GM19395 (cell line): ENCODE measurements around the gene LDB3.

Experiments used
- ATAC-seq: cut with Tn5 transposase; IDR thresholded peaks from one replicate; pipeline ENCODE4 v1.9.1; 2021; ENCODE audit warnings: mild to moderate bottlenecking, moderate library complexity; ENCODE audit not compliant: unreplicated experiment

LDB3 gene

DNA sequence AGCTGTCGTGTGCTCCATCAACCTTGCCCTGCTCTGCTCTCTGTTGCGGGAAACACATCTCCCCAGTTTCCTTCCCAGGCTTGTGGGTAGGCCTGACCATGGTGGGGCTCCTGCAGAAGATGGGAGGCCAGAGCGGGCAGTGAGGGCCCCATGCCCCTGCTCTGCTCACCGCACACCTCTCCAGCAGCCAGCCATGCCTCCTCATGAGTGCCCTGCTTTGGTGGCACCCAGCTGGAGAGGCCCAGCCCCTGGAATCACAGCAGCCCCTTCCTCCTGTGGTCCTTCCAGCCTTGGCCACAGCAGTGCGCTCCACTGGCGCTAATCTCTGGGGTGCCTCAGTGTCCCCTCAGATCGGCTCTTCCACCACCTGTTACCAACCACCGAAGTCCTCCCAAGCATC, 18.2 kb upstream of the LDB3 start:
- ATAC-seq, result no peak

DNA sequence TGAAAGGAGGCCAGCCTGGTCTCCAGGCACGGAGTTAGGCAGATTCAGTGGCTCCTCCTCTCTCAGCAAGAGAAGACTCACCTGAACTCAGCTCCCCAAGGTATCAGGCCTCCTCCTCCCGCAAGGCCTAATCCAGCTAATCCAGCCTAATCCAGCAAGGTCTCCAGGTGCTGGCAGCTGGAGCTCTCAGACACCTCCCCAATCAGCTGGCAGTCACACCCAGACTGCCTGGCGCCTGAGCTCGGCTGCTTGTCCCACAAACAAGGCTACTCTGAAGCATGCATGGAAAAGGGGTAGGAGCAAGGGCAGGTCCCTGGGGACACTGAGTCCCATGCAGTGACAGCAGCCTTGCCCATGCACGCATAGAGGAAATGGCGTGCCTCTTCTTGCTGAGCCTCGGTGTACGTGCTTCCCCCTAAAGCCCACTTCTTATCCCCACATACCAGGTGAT, 17.3 kb upstream of the LDB3 start:
- ATAC-seq, result no peak

- no peak for ATAC-seq
Observed at GRCh38 chr10:86651631-86652331, 16.5 kb upstream of the LDB3 start.

- no peak for ATAC-seq
Observed at GRCh38 chr10:86652361-86653202, 15.7 kb upstream of the LDB3 start.

DNA sequence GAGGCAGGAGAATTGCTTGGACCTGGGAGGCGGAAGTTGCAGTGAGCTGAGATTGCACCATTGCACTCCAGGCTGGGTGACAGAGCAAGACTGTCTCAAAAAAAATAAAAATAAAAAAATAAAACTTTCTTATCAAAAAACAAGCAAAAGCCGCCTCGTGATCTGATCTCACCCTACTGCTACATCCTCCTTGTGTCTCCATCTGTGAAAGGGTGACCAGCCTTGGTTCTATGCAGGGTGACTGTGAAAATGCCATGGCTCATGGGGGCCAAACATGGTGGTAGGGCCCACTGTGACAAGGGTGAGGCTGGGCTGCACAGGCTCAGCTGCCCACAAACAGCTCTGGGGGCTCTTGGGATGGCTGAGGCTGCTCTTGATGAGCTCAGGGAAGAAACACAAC, 14.9 kb upstream of the LDB3 start:
- no peak for ATAC-seq

- ATAC-seq, result no peak
Observed at GRCh38 chr10:86653987-86654386, 14.3 kb upstream of the LDB3 start.

DNA sequence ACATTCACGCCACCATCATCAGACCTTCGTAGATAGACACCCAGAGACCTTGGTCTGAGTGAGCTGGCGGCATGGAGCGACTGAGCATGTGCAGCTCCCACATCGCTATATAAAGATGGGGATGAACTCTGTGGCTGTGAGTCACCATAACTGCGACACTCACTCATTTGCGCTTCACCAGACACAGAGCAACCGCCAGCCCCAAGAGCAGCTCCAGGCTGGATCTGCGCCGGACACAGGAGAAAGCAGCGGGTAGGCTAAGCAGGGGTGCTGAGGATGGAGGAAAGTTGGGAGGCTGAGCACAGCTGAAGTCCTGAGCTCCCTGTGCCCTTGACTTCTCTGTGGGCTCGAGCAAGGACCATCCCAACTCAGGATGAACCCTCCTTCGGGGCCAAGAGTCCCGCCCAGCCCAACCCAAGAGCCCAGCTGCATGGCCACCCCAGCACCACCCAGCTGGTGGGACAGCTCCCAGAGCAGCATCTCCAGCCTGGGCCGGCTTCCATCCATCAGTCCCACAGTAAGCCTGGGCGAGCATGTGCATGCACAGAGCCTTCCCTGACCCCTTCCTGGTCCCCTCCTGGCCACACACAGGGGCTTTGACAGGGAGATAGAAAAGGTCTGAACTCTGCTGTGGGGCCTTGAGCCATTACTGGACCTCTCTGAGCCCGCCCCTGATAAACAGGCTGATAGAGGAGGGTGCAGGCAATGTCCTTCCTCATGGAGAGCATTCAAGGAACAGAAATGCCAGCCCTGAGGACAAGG, 13.7 kb upstream of the LDB3 start, which contains the start of gene OPN4:
Gene OPN4 (plus strand): TSS at position 137 of the 762 bp plus-strand sequence. CDS start 237 bp downstream, at position 374.
- no peak for ATAC-seq

- ATAC-seq, result no peak
Observed at GRCh38 chr10:86655173-86655540, 13.2 kb upstream of the LDB3 start.

DNA sequence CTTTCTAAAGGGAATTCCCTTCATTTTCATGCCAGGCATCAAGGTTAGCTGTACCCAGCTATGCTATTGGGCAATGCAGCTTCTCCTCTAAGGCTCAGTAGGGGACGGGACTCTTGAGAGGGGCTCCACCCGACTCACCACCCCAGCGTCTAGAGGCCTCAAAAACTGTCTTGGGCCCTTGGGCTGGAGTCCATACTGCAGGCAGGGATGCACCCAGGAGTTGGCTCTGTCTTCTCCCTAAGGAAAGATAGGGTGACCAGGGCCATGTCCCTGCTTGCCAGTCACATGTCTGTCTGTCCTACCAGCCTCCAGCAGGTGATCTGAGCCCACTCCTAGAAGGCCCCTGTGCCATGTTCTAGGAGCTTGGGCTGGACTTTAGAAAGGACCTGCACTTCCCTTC, 12.7 kb upstream of the LDB3 start:
- ATAC-seq, result no peak

GRCh38 chr10:86657011-86657395, 11.3 kb upstream of the LDB3 start:
- ATAC-seq, result no peak

- ATAC-seq, result no peak
Observed at GRCh38 chr10:86657396-86658011, 10.8 kb upstream of the LDB3 start.

- no peak for ATAC-seq
Observed at GRCh38 chr10:86658261-86658741, 10.0 kb upstream of the LDB3 start.

GRCh38 chr10:86658751-86659150, 9.6 kb upstream of the LDB3 start:
- no peak for ATAC-seq

- ATAC-seq, result no peak
Observed at GRCh38 chr10:86659161-86659691, 9.1 kb upstream of the LDB3 start.

DNA sequence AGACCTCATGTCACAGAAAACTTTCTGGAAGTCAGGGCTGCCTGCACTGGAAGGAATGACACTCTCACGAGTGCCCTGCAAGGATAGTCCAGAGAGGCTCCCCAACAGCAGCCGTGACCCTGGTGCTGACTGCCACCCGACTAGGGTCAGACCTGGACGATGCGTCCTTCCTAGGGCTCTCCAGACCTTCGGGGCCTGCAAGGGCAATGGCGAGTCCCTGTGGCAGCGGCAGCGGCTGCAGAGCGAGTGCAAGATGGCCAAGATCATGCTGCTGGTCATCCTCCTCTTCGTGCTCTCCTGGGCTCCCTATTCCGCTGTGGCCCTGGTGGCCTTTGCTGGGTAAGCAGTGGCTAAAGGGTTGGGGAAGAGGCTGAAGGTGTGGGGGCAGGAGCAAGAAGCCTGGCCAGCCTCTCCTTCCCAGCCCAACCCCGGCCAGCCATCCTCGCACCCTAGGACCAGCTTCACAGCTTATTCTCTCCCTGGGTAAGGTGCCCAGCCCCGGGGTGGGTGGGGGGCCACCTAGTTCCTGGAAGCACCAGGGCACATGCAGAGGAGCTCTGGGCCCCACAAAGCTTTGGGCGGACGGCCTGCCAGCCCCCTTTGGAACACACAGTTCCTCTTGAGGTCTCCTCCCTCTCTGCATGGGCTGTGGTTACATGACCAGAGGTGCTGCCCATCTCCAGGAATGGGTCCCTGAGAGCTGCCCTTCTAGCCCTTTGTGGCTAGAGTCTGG, 8.4 kb upstream of the LDB3 start:
- no peak for ATAC-seq

DNA sequence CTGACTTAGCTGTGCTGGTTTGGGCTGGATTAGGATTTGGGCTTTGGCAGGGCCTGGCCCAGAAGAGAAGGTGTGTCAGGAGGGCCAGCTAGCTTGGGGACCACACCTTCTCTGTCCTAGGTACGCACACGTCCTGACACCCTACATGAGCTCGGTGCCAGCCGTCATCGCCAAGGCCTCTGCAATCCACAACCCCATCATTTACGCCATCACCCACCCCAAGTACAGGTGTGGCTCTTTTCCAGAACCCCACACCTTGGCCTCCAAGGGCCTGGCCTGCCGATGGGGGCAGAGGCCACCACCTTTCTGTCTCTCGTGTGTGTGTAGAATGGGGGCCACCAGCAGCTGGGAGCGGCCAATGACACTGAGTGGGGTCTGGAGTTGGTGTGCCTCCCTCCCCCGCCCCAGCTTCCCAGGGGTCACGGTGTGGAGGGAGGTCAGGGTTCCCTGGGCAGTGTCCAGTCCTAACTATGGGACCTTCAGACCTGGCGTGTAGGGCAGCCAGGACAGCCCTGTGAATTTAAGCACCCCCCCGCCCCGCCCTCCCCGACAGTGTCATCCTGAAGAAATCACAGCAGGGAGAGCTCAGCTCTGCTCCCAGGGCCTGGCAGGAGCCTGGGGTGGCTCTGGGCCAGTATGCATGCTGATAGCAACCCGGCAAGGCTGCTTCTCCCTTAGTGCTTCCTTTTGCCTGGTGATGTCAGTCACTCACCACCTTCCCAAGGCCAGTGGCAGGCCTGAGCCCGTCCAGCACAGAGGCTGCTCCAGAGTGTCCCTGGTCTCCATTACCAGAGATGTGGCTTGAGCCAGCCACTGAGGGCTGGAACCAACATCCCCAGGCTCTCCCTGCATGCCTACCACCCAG, 6.9 kb upstream of the LDB3 start:
- ATAC-seq, result no peak

GRCh38 chr10:86662186-86663045, 5.9 kb upstream of the LDB3 start:
- no peak for ATAC-seq

- no peak for ATAC-seq
Observed at GRCh38 chr10:86663046-86663345, 5.3 kb upstream of the LDB3 start.
